Measurements from ENCODE around the gene PPP3R1.

DNA sequence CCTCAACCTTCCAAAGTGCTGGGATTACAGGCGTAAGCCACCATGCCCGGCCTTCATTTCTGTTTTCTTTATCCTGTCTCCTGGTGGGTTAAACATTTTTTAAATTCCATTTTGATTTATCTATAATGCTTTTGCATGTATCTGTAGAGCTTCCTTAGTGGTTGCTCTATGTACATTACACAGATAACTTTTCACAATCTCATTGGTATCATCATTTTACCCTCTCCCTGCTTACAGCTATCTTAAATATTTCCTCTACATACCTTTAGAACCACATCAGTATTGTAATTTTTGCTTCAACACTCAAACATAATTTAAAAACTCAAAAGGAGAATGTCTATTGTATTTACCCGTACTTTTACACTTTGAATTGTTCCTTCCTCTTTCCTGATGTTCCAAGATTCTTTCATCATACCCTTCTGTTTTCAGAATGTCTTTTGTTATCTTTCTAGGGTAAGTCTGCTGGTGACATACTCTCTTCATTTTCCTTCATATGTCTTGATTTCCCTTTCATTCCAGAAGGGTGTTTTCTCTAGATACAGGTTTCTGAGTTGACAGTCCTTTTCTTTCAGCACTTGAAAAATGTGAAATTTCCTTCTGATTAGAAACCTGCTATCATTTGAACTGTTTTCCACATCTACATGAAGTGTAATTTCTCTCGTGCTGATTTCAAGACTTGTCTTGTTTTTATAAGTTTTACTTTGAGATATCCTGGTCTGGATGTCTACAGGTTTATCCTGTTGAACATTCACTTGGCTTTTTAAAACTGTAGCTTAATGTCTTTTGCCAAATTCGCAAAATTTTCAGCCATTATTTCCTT lies 21.9 kb downstream of the PPP3R1 start:
- no peak for TF ChIP-seq EZH2 (IDR thresholded peaks at IDR 0.05; ENCODE audit: low read length)
- no peak for TF ChIP-seq CTCF (optimal IDR thresholded peaks at IDR 0.05 in 1 of 3, IDR thresholded peaks at IDR 0.05 in 1 of 3, conservative IDR thresholded peaks at IDR 0.05 in 1 of 3; ENCODE audit: extremely low read depth in 1 of 3, insufficient read depth in 2 of 3, low read length in 3 of 3)

All from keratinocyte (primary cell).